Hepatocyte (in vitro differentiated cells): ENCODE data around the gene MEIKIN. TPM values are rescaled to one million over a fixed set of nuclear protein-coding genes. Genes with fewer than 3 reads are reported as not detected.

Experiments
- DNase-seq: peaks from one replicate; pipeline ENCODE4 v3.0.0-alpha.2; 2016; ENCODE audit warnings: low spot score
- H2AFZ ChIP-seq: fragments of 200-600 bp; sonication (generic); 2 replicates; pipeline ENCODE4 v1.6.0; 2016; ENCODE audit warnings: antibody characterized with exemption, mild to moderate bottlenecking
- H3K27ac ChIP-seq: fragments of 200-600 bp; sonication (generic); 2 replicates; pipeline ENCODE4 v1.5.1; 2016; ENCODE audit warnings: mild to moderate bottlenecking
- H3K27me3 ChIP-seq: fragments of 200-600 bp; sonication (generic); 2 replicates; pipeline ENCODE4 v1.6.1; 2016
- H3K36me3 ChIP-seq: fragments of 200-600 bp; sonication (generic); replicated peaks from 2 replicates; pipeline ENCODE4 v1.5.1; 2016; ENCODE audit warnings: low read depth; ENCODE audit not compliant: insufficient read depth
- H3K4me1 ChIP-seq: fragments of 200-600 bp; sonication (generic); 2 replicates; pipeline ENCODE4 v1.5.1; 2016; ENCODE audit warnings: mild to moderate bottlenecking, moderate library complexity; ENCODE audit not compliant: insufficient read depth
- H3K4me2 ChIP-seq: fragments of 200-600 bp; sonication (generic); 2 replicates; pipeline ENCODE4 v1.6.0; 2016
- H3K4me3 ChIP-seq: fragments of 200-600 bp; sonication (generic); 2 replicates; pipeline ENCODE4 v1.5.1; 2016; ENCODE audit warnings: mild to moderate bottlenecking
- H3K79me2 ChIP-seq: fragments of 200-600 bp; sonication (generic); 2 replicates; pipeline ENCODE4 v1.6.0; 2017; ENCODE audit warnings: mild to moderate bottlenecking
- H3K9me2 ChIP-seq: fragments of 200-600 bp; sonication (generic); replicated peaks from 2 replicates; pipeline ENCODE4 v1.6.0; 2017; ENCODE audit warnings: mild to moderate bottlenecking; ENCODE audit not compliant: insufficient read depth
- H3K9me3 ChIP-seq: fragments of 200-600 bp; sonication (generic); 2 replicates; pipeline ENCODE4 v1.5.1; 2016; ENCODE audit warnings: low read depth, mild to moderate bottlenecking
- H4K20me1 ChIP-seq: fragments of 200-600 bp; sonication (generic); 2 replicates; pipeline ENCODE4 v1.6.0; 2016; ENCODE audit warnings: mild to moderate bottlenecking; ENCODE audit not compliant: insufficient read depth, poor library complexity, severe bottlenecking
- EZH2 ChIP-seq: fragments of 200-600 bp; sonication (generic); IDR thresholded peaks from 2 replicates; pipeline ENCODE4 v1.6.1; 2016; ENCODE audit warnings: antibody characterized with exemption, mild to moderate bottlenecking, borderline replicate concordance
- EZH2phosphoT487 ChIP-seq: fragments of 200-600 bp; sonication (generic); IDR thresholded peaks from one replicate; pipeline ENCODE4 v1.6.1; 2018; ENCODE audit warnings: antibody characterized with exemption, mild to moderate bottlenecking, low read depth, moderate library complexity; ENCODE audit not compliant: unreplicated experiment, severe bottlenecking
- WGBS: methylation state at CpG from one replicate; pipeline ENCODE4 v1.1.6; 2016; ENCODE audit warnings: low lambda C conversion rate; ENCODE audit errors: missing lambda C conversion rate; 5-methylcytosine and 5-hydroxymethylcytosine counted together
- polyA plus RNA-seq: library from polyadenylated mRNA; unstranded; fragments of >200 nt; fragmentation: Nextera tagmentation; extraction: Ambion mirVana; gene quantifications from 2 replicates; pipeline ENCODE4 v1.2.1, GENCODE V29; 2016
- total RNA-seq: library from RNA; depleted of rRNA; stranded (reverse); fragments of >200 nt; gene quantifications from 2 replicates; pipeline ENCODE4 v1.2.3, GENCODE V29; 2014
- TF ChIP-seq, protein P1 (sequence below): fragments of 200-600 bp; sonication (generic); IDR thresholded peaks from 2 replicates; pipeline ENCODE4 v1.5.1; 2016; ENCODE audit warnings: antibody characterized with exemption, mild to moderate bottlenecking; ENCODE audit not compliant: poor library complexity

Gene MEIKIN
- total and polyA plus RNA-seq, 2 experiments from 2014 or later: not detected

DNA sequence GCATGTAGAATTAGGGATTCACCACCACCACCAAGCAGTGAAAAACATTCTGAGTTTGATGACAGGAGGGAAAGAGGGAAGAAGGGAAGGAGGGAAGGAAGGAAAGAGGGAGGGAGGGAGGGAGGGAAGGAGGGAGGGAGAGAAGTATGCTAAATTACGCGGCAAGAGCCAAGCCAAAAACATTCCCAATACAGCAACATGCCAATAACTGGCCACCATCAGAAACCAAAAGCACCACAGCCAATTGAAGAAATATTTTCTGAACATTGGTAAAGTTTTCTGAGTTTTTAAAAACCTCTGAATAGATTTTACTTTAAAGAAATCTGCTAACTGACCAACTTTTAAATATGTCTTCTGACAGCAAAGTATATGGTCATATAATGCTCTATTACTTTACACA, 184.7 kb downstream of the MEIKIN start:
- TF ChIP-seq, protein P1, sequence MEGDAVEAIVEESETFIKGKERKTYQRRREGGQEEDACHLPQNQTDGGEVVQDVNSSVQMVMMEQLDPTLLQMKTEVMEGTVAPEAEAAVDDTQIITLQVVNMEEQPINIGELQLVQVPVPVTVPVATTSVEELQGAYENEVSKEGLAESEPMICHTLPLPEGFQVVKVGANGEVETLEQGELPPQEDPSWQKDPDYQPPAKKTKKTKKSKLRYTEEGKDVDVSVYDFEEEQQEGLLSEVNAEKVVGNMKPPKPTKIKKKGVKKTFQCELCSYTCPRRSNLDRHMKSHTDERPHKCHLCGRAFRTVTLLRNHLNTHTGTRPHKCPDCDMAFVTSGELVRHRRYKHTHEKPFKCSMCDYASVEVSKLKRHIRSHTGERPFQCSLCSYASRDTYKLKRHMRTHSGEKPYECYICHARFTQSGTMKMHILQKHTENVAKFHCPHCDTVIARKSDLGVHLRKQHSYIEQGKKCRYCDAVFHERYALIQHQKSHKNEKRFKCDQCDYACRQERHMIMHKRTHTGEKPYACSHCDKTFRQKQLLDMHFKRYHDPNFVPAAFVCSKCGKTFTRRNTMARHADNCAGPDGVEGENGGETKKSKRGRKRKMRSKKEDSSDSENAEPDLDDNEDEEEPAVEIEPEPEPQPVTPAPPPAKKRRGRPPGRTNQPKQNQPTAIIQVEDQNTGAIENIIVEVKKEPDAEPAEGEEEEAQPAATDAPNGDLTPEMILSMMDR: no peak
- TF ChIP-seq EZH2phosphoT487: no peak
- TF ChIP-seq EZH2: no peak
- no peak overlapping the region for H3K4me3 ChIP-seq
- peaks cover 4% of the 10 kb centered on the region for H3K36me3 ChIP-seq
- no peaks in the 10 kb centered on the region for H3K4me1 ChIP-seq
- DNase-seq: no peak
- no peaks in the 10 kb centered on the region for H3K9me2 ChIP-seq
- H3K4me2 ChIP-seq: no peak overlapping the region
- H2AFZ ChIP-seq: no peak overlapping the region
- no peaks in the 10 kb centered on the region for H3K27me3 ChIP-seq
- WGBS: no CpG with 5 or more reads among the region's 2 CpGs
- H3K27ac ChIP-seq: no peak overlapping the region
- peaks cover 100% of the 10 kb centered on the region for H3K79me2 ChIP-seq
- peaks cover 85% of the 10 kb centered on the region for H4K20me1 ChIP-seq
- no peaks in the 10 kb centered on the region for H3K9me3 ChIP-seq

DNA sequence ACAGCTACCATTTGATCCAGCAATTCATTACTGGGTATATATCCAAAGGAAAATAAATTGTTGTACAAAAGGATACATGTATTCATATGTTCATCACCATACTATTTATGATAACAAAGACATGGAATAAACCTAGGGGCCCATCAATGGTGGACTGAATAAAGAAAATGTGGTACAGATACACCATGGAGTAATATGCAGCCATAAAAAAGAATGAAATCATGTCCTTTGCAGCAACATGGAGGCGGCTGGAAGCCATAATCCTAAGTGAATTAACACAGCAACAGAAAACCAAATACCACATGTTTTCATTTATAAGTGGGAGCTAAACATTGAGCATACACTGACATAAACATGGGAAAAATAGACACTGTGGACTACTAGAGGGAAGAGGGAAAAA, 185.8 kb downstream of the MEIKIN start:
- Histone ChIP-seq H3K9me2 (no peaks in the 10 kb centered on the region), H3K4me3 (no peak overlapping the region), H3K27ac (no peak overlapping the region), H2AFZ (no peak overlapping the region), H3K4me2 (no peak overlapping the region), H3K79me2 (peaks cover 100% of the 10 kb centered on the region), H3K4me1 (no peaks in the 10 kb centered on the region), H4K20me1 (peaks cover 85% of the 10 kb centered on the region), H3K9me3 (no peaks in the 10 kb centered on the region), H3K27me3 (no peaks in the 10 kb centered on the region), H3K36me3 (peaks cover 4% of the 10 kb centered on the region)
- WGBS: 100% methylated on average over 1 of the region's 1 CpG
- no peak for DNase-seq
- TF ChIP-seq EZH2 (no peak), EZH2phosphoT487 (no peak)
- TF ChIP-seq, protein P1: no peak

DNA sequence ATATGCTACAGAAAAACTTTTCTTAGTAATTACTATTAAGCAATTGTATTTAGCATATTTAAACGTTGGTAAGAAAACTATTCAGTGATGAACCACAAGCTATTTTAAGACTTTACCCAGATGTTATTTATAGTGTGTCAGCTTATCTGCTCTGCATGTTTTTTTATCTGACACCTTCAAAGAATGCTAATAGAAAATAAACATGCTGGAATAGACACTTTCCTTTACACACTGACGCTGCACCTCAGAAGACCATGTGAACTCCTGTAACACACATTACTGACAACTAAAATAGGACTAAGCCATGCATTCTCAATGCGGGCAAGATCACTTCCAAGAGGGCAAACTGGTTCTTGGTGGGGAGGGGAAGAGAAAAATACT, 187.0 kb downstream of the MEIKIN start:
- Histone ChIP-seq H4K20me1 (peaks cover 93% of the 10 kb centered on the region), H3K4me1 (no peaks in the 10 kb centered on the region), H3K4me2 (peak overlapping the region; percentile 35), H3K9me3 (no peaks in the 10 kb centered on the region), H3K79me2 (peaks cover 100% of the 10 kb centered on the region), H3K27ac (no peak overlapping the region), H3K9me2 (no peaks in the 10 kb centered on the region), H3K4me3 (no peak overlapping the region), H3K36me3 (peaks cover 4% of the 10 kb centered on the region), H3K27me3 (no peaks in the 10 kb centered on the region), H2AFZ (no peak overlapping the region)
- TF ChIP-seq EZH2phosphoT487: no peak
- TF ChIP-seq, protein P1: no peak
- no peak for TF ChIP-seq EZH2
- no peak for DNase-seq
- 51% methylated on average over 3 of the region's 3 CpGs for WGBS
